Upper lobe of left lung (tissue), 4 donors: ENCODE results near the gene CDKN2A.

Source experiments
- CTCF ChIP-seq, 6 experiments: fragments of 450-650 bp in 4 of 6; fragments of 200-600 bp in 2 of 6; sonication (generic) in 2 of 6; IDR thresholded peaks; one replicate each; pipeline ENCODE4 v1.5.1; 2016 to 2019; ENCODE audit warnings: antibody characterized with exemption in 6 of 6
- EP300 ChIP-seq, 4 donors: sonication (generic); formaldehyde crosslinking; IDR thresholded peaks; one replicate each; pipeline ENCODE4 v1.5.1; 2017; ENCODE audit warnings: antibody characterized with exemption in 4 of 4, control low read depth in 2 of 4
- POLR2A ChIP-seq, 4 donors: fragments of 450-650 bp; IDR thresholded peaks; one replicate each; pipeline ENCODE4 v1.5.1; 2016 to 2017; ENCODE audit warnings: antibody characterized with exemption in 4 of 4, mild to moderate bottlenecking in 2 of 4

DNA sequence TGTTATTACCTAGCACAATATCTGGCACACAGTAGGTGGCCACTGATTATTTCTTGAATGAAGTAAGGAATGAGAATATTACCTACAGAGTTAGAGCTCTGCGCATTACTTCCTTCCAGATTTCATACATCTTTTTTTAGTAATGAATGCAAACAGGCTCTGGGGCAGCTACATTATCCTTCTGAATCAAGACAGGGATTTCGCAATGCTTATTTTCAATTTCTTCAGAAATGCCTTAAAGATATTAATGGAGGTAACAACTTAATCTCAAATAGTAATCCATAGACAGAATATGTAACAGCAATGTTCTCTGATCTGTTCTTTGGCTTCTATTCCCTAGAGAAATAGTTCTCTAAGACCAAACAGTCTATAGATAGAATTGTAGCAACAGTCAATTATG is 32.6 kb downstream of the CDKN2A start:
- no peak for TF ChIP-seq CTCF (IDR thresholded peaks at IDR 0.05)
- TF ChIP-seq POLR2A (IDR thresholded peaks at IDR 0.05) = no peak
- no peak for TF ChIP-seq EP300 (IDR thresholded peaks at IDR 0.05)
